GM19395 (cell line): ENCODE measurements around the gene STMN3.
A peak's percentile ranks its signal among the peaks of the same experiment; 100 is the strongest.
"Not testable (repeated sequence)": the region's sequence is repeated elsewhere in the genome, so short reads cannot be mapped to it uniquely, and the experiment has no call there.

Experiments
- ATAC-seq: cut with Tn5 transposase; IDR thresholded peaks from one replicate; pipeline ENCODE4 v1.9.1; 2021; ENCODE audit warnings: mild to moderate bottlenecking, moderate library complexity; ENCODE audit not compliant: unreplicated experiment

STMN3 gene

GRCh38 chr20:63678667-63679465 lies 25.6 kb upstream of the STMN3 start:
- ATAC-seq, result no peak

- ATAC-seq, result no peak
Measured at GRCh38 chr20:63678071-63678470, 24.8 kb upstream of the STMN3 start.

- no peak for ATAC-seq
Measured at GRCh38 chr20:63675681-63676368, 22.6 kb upstream of the STMN3 start.

- no peak for ATAC-seq
Measured at GRCh38 chr20:63673951-63674350, 20.7 kb upstream of the STMN3 start.

GRCh38 chr20:63672666-63673065 lies 19.4 kb upstream of the STMN3 start:
- no peak for ATAC-seq

- not testable (repeated sequence) for ATAC-seq
Measured at GRCh38 chr20:63671695-63672094, 18.5 kb upstream of the STMN3 start.

GRCh38 chr20:63668351-63668750 lies 15.1 kb upstream of the STMN3 start:
- ATAC-seq, result no peak

- no peak for ATAC-seq
Measured at GRCh38 chr20:63667858-63668257, 14.6 kb upstream of the STMN3 start.

- ATAC-seq, result no peak
Measured at GRCh38 chr20:63665708-63666107, 12.5 kb upstream of the STMN3 start.

GRCh38 chr20:63664861-63665594 lies 11.8 kb upstream of the STMN3 start:
- no peak for ATAC-seq

- no peak for ATAC-seq
Measured at GRCh38 chr20:63664143-63664851, 11.1 kb upstream of the STMN3 start.

GRCh38 chr20:63663332-63664066 lies 10.3 kb upstream of the STMN3 start:
- ATAC-seq, result no peak

- ATAC-seq, result no peak
Measured at GRCh38 chr20:63662813-63663189, 9.6 kb upstream of the STMN3 start.

- ATAC-seq, result no peak
Measured at GRCh38 chr20:63661959-63662812, 9.0 kb upstream of the STMN3 start.

GRCh38 chr20:63661108-63661507 lies 7.9 kb upstream of the STMN3 start:
- ATAC-seq, result no peak

GRCh38 chr20:63660622-63661021 lies 7.4 kb upstream of the STMN3 start:
- no peak for ATAC-seq

- not testable (repeated sequence) for ATAC-seq
Measured at GRCh38 chr20:63660174-63660573, 7.0 kb upstream of the STMN3 start.

GRCh38 chr20:63659370-63659769 lies 6.1 kb upstream of the STMN3 start:
- no peak for ATAC-seq

GRCh38 chr20:63658749-63659187 lies 5.5 kb upstream of the STMN3 start:
- peak; percentile 35 for ATAC-seq
